GM18508 (cell line): ENCODE measurements around the gene METTL25.
A peak's percentile ranks its signal among the peaks of the same experiment; 100 is the strongest.

Source experiments
- ATAC-seq: cut with Tn5 transposase; IDR thresholded peaks from one replicate; pipeline ENCODE4 v1.9.1; 2021; ENCODE audit warnings: moderate number of reproducible peaks; ENCODE audit not compliant: insufficient read depth, unreplicated experiment

The METTL25 gene

GRCh38 chr12:82522285-82522684, 164.0 kb downstream of the METTL25 start:
- no peak for ATAC-seq

GRCh38 chr12:82522762-82523161, 164.4 kb downstream of the METTL25 start:
- no peak for ATAC-seq

GRCh38 chr12:82523996-82524395, 165.7 kb downstream of the METTL25 start:
- peak; percentile 82 for ATAC-seq

GRCh38 chr12:82524641-82525040, 166.3 kb downstream of the METTL25 start:
- ATAC-seq = no peak

- ATAC-seq = no peak
Measured at GRCh38 chr12:82525616-82526015, 167.3 kb downstream of the METTL25 start.

GRCh38 chr12:82527165-82527780, 168.9 kb downstream of the METTL25 start:
- ATAC-seq = peak; percentile 43
